VCaP (cell line): ENCODE results near the gene ITPR1.

Experiments used
- H3K27ac ChIP-seq: fragments of 450-650 bp; 2 replicates; pipeline ENCODE4 v1.5.1; 2017
- TF ChIP-seq, protein P1 (sequence below): fragments of 450-650 bp; conservative IDR thresholded peaks from 2 replicates; pipeline ENCODE4 v1.5.1; 2017; ENCODE audit warnings: mild to moderate bottlenecking, moderate library complexity

Gene ITPR1

DNA sequence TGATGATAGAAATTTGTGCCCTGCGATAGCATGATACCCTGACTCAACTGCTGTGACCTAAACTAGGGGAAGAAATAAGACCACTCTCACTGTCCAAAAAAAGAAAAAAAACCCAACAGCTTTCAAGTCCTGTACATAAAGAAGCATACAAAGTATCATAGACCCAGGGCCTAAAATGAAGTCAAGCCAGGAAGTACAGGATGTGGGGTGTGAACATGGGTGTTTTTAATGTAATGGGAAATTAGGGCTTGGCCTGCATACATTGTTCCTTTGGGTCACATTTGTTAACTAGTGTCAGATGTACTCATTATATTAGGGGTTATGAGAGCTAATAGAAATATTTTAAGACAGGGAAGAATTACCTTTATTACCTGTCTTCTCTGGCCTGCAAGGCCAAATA is 285.6 kb downstream of the ITPR1 start:
- TF ChIP-seq, protein P1, sequence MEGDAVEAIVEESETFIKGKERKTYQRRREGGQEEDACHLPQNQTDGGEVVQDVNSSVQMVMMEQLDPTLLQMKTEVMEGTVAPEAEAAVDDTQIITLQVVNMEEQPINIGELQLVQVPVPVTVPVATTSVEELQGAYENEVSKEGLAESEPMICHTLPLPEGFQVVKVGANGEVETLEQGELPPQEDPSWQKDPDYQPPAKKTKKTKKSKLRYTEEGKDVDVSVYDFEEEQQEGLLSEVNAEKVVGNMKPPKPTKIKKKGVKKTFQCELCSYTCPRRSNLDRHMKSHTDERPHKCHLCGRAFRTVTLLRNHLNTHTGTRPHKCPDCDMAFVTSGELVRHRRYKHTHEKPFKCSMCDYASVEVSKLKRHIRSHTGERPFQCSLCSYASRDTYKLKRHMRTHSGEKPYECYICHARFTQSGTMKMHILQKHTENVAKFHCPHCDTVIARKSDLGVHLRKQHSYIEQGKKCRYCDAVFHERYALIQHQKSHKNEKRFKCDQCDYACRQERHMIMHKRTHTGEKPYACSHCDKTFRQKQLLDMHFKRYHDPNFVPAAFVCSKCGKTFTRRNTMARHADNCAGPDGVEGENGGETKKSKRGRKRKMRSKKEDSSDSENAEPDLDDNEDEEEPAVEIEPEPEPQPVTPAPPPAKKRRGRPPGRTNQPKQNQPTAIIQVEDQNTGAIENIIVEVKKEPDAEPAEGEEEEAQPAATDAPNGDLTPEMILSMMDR, result no peak
- H3K27ac ChIP-seq, result no peak overlapping the region

DNA sequence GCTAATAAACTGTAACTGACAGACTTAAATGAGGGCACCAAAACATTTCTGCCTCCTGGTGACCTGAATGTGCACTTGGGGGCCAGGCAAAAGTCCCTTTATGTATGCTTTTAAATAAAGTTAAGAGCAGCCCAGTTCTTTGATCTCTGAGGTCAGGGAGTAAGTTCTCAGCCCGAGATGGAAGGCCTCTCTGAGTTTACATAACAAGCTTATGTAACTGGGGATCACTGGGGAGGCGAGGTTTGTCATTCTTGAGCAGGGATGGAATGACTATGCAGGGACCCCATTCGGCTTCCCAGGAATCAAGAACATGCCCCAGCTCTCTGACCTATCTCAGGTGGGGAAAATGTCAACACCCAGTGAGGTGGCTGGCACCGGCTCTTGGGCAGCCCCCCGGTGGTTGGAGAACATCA is 287.4 kb downstream of the ITPR1 start:
- H3K27ac ChIP-seq, result no peak overlapping the region
- TF ChIP-seq, protein P1, result no peak

DNA sequence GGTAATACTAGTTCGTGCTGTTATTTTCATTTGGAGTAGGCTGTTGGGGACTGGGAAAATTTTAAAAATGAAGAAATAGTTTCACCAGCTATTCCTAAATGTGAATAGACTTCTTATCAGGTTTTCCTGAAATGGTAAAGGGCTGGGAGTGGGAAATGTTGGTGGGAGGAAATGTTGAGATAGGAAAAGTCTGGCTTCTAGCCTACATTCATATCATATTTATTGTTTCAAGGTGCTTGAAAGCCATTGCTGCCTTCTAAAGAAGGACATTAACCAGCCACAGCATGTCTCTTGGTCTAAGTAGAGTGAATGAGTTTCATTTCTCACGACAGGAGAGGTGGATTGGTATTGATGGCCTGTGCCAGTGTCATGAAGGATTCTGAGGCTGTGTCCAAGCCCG is 288.9 kb downstream of the ITPR1 start:
- TF ChIP-seq, protein P1, result no peak
- no peak overlapping the region for H3K27ac ChIP-seq

DNA sequence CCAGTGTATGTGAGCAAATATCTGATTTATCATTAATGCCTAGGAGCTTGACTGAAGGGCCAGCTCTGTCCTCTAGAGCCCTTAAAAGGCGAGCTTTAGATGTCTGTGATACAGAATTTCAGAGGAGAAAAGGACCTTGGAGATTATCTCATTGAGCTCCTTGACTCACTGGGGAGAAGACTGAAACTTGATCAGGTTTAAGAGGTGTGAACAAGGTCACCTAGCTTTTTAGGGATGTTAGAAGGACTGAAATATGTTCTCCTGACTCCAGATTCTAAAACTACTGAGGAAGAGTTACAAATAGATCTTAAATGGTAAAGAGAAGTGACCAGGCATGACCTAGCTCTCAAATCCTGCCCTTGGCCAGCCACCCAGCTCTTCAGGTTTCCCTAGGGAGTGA is 292.4 kb downstream of the ITPR1 start:
- H3K27ac ChIP-seq, result no peak overlapping the region
- TF ChIP-seq, protein P1, result no peak

DNA sequence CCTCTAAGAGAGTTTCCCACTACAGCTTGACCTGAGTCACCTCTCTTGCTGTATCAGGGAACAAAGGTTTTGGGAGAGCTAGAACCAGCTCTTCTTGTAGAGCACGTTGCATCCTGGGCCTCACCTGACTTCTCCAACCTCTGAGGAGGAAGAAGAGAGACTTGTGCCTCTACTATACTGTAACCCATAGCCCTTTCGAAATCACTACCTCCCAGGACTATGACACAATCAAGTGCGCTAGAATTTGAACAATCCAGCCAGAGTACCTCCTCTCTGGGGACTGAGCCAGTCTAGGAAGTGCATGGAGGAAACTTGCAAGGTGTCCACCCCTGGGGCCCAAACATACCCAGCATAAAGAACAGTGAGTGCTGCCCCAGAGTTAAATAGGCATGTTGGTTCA is 293.3 kb downstream of the ITPR1 start:
- TF ChIP-seq, protein P1, result no peak
- H3K27ac ChIP-seq, result no peak overlapping the region

DNA sequence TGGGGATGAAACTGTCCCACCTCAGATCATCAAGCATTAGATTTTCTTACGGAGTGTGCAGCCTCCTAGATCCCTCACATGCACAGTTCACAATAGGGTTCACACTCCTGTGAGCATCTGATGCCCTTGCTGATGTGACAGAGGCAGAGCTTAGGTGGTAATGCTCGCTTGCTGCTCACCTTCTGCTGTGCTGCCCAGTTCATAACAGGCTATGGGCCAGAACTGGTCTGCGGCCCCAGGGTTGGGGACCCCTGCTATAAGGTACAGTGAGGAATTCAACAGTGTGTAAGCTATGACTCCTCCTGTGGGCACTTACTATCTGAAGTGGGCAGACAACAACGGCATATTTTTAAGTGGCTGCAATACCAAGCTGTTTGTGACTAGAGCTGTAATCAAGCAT is 298.2 kb downstream of the ITPR1 start:
- H3K27ac ChIP-seq, result no peak overlapping the region
- TF ChIP-seq, protein P1, result no peak

DNA sequence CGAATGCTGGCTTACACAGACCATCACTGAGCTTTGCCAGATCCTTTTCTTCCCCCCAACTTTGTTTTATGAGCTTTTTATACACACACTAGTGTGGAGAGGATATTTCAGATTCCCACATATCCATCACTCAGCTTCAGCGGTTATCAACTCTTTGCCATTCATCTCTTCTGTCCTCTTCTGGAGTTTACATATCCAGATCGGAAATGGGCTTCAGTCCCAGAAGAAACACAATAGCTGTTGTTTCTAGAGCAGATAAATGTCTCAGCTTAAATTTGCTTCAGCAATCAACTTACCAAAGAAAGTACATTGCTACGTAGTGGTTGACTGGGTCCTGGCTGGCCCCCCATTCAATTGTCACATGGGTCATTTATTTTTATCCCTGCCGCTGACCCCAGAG is 300.2 kb downstream of the ITPR1 start:
- TF ChIP-seq, protein P1, result no peak
- H3K27ac ChIP-seq, result no peak overlapping the region

DNA sequence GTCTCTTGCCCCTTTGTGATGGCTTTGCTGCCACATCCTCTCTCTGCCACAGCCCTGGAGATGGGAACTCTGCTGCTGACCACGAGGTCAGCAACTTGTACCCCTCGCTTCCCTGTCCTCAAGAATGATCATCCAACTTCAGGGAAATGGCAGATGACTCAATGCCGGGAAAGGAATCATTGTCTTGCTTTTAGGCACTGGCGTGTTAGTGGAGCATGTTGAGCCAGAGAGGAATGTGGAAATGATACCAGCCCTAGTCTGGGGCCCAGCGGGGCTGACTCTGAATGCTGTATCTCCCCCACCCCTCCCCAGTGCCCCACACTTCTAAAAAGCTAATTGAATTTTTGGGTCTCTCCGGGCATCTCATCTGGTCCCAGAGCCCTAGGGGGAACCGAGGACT is 301.2 kb downstream of the ITPR1 start:
- TF ChIP-seq, protein P1, result no peak
- H3K27ac ChIP-seq, result no peak overlapping the region
